GM06990 (cell line): ENCODE results near the gene PLXNB3.

Source experiments
- DNase-seq: peaks from one replicate; pipeline ENCODE4 v3.0.0-alpha.2; 2011; ENCODE audit not compliant: insufficient read length; ENCODE audit errors: extremely low read depth
- H3K27me3 ChIP-seq: replicated peaks from 2 replicates; pipeline ENCODE4 v1.6.0; 2011; ENCODE audit warnings: low read length; ENCODE audit not compliant: control insufficient read depth, insufficient read depth
- H3K36me3 ChIP-seq: 2 replicates; pipeline ENCODE4 v1.5.1; 2011; ENCODE audit warnings: low read length; ENCODE audit not compliant: control insufficient read depth, insufficient read depth
- H3K4me3 ChIP-seq: replicated peaks from 2 replicates; pipeline ENCODE4 v1.5.1; 2011; ENCODE audit warnings: low read depth, mild to moderate bottlenecking, control low read depth, low read length
- CTCF ChIP-seq: IDR thresholded peaks from 2 replicates; pipeline ENCODE4 v1.5.1; 2011; ENCODE audit warnings: low read length, control low read depth, mild to moderate bottlenecking, inconsistent platforms; ENCODE audit not compliant: insufficient read depth, poor library complexity, severe bottlenecking

The PLXNB3 gene

GRCh38 chrX:153802513-153803045 is 38.5 kb downstream of the PLXNB3 start:
- no peak overlapping the region for H3K4me3 ChIP-seq
- H3K36me3 ChIP-seq: peaks cover 7% of the 10 kb centered on the region
- no peak for TF ChIP-seq CTCF
- no peaks in the 10 kb centered on the region for H3K27me3 ChIP-seq
- no peak for DNase-seq

GRCh38 chrX:153803211-153804099 is 39.4 kb downstream of the PLXNB3 start:
- no peak for TF ChIP-seq CTCF
- no peak for DNase-seq
- H3K27me3 ChIP-seq: no peaks in the 10 kb centered on the region
- no peak overlapping the region for H3K4me3 ChIP-seq
- peaks cover 3% of the 10 kb centered on the region; the same call in 1 of the 2 replicates for H3K36me3 ChIP-seq

DNA sequence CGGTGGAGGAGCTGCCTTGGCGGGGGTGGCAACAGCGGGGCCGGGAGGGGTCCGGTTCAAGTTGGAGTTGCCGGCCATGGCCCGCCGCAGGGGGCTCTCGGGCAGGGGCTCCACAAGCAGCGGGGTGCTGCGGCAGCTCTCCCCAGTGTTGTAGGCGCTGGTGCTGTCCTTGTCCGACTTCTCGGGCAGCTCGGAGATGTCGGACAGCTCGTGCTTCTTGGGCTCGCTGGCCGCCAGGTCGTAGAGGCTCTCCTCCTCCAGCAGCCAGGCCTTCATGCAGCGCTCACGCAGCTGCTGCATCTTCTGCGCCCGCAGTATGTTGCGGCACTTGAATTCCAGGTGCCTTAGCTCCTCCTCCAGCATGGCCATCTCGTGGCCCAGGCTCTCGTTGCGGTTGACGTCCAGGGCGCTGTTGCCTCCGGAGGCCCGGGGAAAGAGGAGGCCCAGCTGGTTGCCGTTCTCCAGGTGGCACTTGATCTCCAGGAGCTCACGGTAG is 40.1 kb downstream of the PLXNB3 start:
- TF ChIP-seq CTCF: no peak
- Histone ChIP-seq H3K27me3 (no peaks in the 10 kb centered on the region), H3K36me3 (peaks cover 2% of the 10 kb centered on the region; the same call in 1 of the 2 replicates), H3K4me3 (no peak overlapping the region)
- DNase-seq: no peak

GRCh38 chrX:153804621-153805020 is 40.6 kb downstream of the PLXNB3 start:
- Histone ChIP-seq H3K4me3 (no peak overlapping the region), H3K27me3 (no peaks in the 10 kb centered on the region), H3K36me3 (no peaks in the 10 kb centered on the region)
- TF ChIP-seq CTCF: no peak
- DNase-seq: no peak

DNA sequence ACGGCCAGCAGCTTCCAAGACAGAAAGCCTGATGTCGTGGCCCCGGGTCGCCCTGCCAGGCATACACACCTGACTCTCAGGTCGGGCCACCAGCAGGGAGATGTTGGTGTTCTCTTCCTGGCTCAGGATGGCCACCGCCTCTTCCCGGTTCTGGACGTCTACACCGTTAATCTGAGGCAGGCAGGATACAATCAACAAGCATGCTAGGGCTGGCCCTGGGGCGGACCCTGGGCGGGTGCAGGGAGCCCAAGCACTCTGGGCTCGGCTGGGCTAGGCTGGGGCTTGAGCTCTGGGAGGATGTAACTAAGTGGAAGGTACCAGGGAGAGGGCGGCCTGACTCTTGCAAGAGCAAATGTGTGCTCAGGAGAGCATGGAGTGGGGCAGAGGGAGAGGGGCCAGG is 41.4 kb downstream of the PLXNB3 start:
- Histone ChIP-seq H3K4me3 (no peak overlapping the region), H3K36me3 (no peaks in the 10 kb centered on the region), H3K27me3 (no peaks in the 10 kb centered on the region)
- DNase-seq: no peak
- TF ChIP-seq CTCF: no peak
